Body of pancreas (tissue), 4 donors: ENCODE measurements around the gene SMIM9. TPM values are rescaled to one million over a fixed set of nuclear protein-coding genes. Genes with fewer than 3 reads are reported as not detected.
"Not testable (repeated sequence)": the region's sequence is repeated elsewhere in the genome, so short reads cannot be mapped to it uniquely, and the experiment has no call there.

ENCODE experiments used
- ATAC-seq: fragments of 150-250 bp; one replicate; pipeline ENCODE4 v1.9.1; 2016
- DNase-seq, 4 donors: peaks; one replicate each; pipeline ENCODE4 v3.0.0-alpha.2; 2019
- H3K27ac ChIP-seq, 4 donors: fragments of 200-600 bp; sonication (generic); 1 replicate in 3 of 4; 2 replicates in 1 of 4; pipeline versions ENCODE4 v1.5.1 to v1.6.1; 2016 to 2019; ENCODE audit warnings: mild to moderate bottlenecking in 1 of 4, mixed read lengths in 1 of 4, moderate library complexity in 1 of 4
- H3K27me3 ChIP-seq, 2 donors: fragments of 200-600 bp; sonication (generic); one replicate each; pipeline ENCODE4 v1.6.0; 2016; ENCODE audit warnings: mild to moderate bottlenecking in 1 of 2
- H3K36me3 ChIP-seq, 2 donors: fragments of 200-600 bp; sonication (generic); replicated peaks in 1 of 2; 2 replicates each; pipeline ENCODE4 v1.5.1; 2016; ENCODE audit warnings: low read depth in 2 of 2; ENCODE audit not compliant: insufficient read depth in 1 of 2
- H3K4me1 ChIP-seq: fragments of 200-600 bp; sonication (generic); one replicate; pipeline ENCODE4 v1.6.0; 2016
- H3K4me3 ChIP-seq, 2 donors: fragments of 200-600 bp; sonication (generic); 1 replicate in 1 of 2; 2 replicates in 1 of 2; pipeline ENCODE4 v1.5.1; 2016 to 2019
- H3K9me3 ChIP-seq, 3 donors: fragments of 200-600 bp; sonication (generic); 1 replicate in 2 of 3; 2 replicates in 1 of 3; pipeline ENCODE4 v1.5.1; 2016
- CTCF ChIP-seq, 7 experiments: fragments of 450-650 bp in 4 of 7; fragments of 200-600 bp in 3 of 7; sonication (generic) in 3 of 7; IDR thresholded peaks; one replicate each; pipeline ENCODE4 v1.5.1; 2016 to 2019; ENCODE audit warnings: antibody characterized with exemption in 7 of 7
- POLR2A ChIP-seq, 3 donors: fragments of 450-650 bp; IDR thresholded peaks; one replicate each; pipeline ENCODE4 v1.6.1; 2016; ENCODE audit warnings: antibody characterized with exemption in 3 of 3, mild to moderate bottlenecking in 2 of 3
- WGBS, 2 donors: methylation state at CpG; one replicate each; pipeline ENCODE4 v1.1.5; 2017; 5-methylcytosine and 5-hydroxymethylcytosine counted together
- intact Hi-C: fragments of 100-400 bp; cut with DNase I; formaldehyde crosslinking; loops from one replicate; pipeline ENCODE4 v1.15.1; 2023
- total RNA-seq, 2 donors: library from RNA; depleted of rRNA; stranded (reverse); fragments of >200 nt; gene quantifications; one replicate each; pipeline ENCODE4 v1.1.0, GENCODE V29; 2016

The SMIM9 gene
- total RNA-seq, 2 donors from 2014 or later = not detected

GRCh38 chrX:154828016-154828408 is 6.5 kb downstream of the SMIM9 start:
- Histone ChIP-seq H3K4me3 (no peak overlapping the region), H3K27me3 (no peaks in the 10 kb centered on the region), H3K4me1 (no peaks in the 10 kb centered on the region), H3K9me3 (no peaks in the 10 kb centered on the region), H3K36me3 (no peaks in the 10 kb centered on the region), H3K27ac (no peak overlapping the region)
- no peak for ATAC-seq
- DNase-seq = no peak
- TF ChIP-seq CTCF (IDR thresholded peaks at IDR 0.05) (no peak), POLR2A (IDR thresholded peaks at IDR 0.05) (no peak)
- 68 to 69% methylated on average over 1 to 2 of the region's 2 CpGs for WGBS, 2 donors
- intact Hi-C loops = no loop called here

GRCh38 chrX:154827194-154828015 is 7.1 kb downstream of the SMIM9 start:
- intact Hi-C loops = no loop called here
- Histone ChIP-seq H3K4me1 (no peaks in the 10 kb centered on the region), H3K4me3 (no peak overlapping the region), H3K9me3 (no peaks in the 10 kb centered on the region), H3K36me3 (no peaks in the 10 kb centered on the region), H3K27ac (no peak overlapping the region), H3K27me3 (no peaks in the 10 kb centered on the region)
- WGBS, 2 donors = 58 to 63% methylated on average over 3 to 4 of the region's 4 CpGs
- TF ChIP-seq CTCF (IDR thresholded peaks at IDR 0.05) = no peak
- TF ChIP-seq POLR2A (IDR thresholded peaks at IDR 0.05) = no peak
- DNase-seq = no peak
- no peak for ATAC-seq

- H3K27ac ChIP-seq, H3K36me3 ChIP-seq, ATAC-seq, intact Hi-C loops, DNase-seq, H3K4me3 ChIP-seq, H3K4me1 ChIP-seq, H3K9me3 ChIP-seq, H3K27me3 ChIP-seq: not testable (repeated sequence)
- no CpG with 5 or more reads among the region's 3 CpGs for WGBS, 2 donors
Observed at GRCh38 chrX:154825586-154825985, 8.9 kb downstream of the SMIM9 start.

- DNase-seq (no peak), ATAC-seq (no peak)
- TF ChIP-seq CTCF (IDR thresholded peaks at IDR 0.05) (no peak), POLR2A (IDR thresholded peaks at IDR 0.05) (no peak)
- H3K4me3 ChIP-seq = no peak overlapping the region
- H3K9me3 ChIP-seq = no peaks in the 10 kb centered on the region
- H3K27ac ChIP-seq = no peak overlapping the region
- no peaks in the 10 kb centered on the region for H3K27me3 ChIP-seq
- H3K4me1 ChIP-seq = no peaks in the 10 kb centered on the region
- intact Hi-C loops = no loop called here
- no peaks in the 10 kb centered on the region for H3K36me3 ChIP-seq
- WGBS, 2 donors = 36 to 42% methylated on average over 1 of the region's 1 CpG
Observed at GRCh38 chrX:154824638-154825037, 9.8 kb downstream of the SMIM9 start.

GRCh38 chrX:154822029-154822428 is 12.4 kb downstream of the SMIM9 start:
- intact Hi-C loops = no loop called here
- Histone ChIP-seq H3K9me3 (no peaks in the 10 kb centered on the region), H3K27ac (no peak overlapping the region), H3K4me1 (no peaks in the 10 kb centered on the region), H3K36me3 (no peaks in the 10 kb centered on the region), H3K4me3 (no peak overlapping the region), H3K27me3 (no peaks in the 10 kb centered on the region)
- no peak for TF ChIP-seq CTCF (IDR thresholded peaks at IDR 0.05)
- TF ChIP-seq POLR2A (IDR thresholded peaks at IDR 0.05) = no peak
- WGBS, 2 donors = 74% methylated on average over 3 of the region's 3 CpGs
- DNase-seq (no peak), ATAC-seq (no peak)
